AG04450 (cell line): ENCODE results near the gene SCMH1. TPM values are rescaled to one million over a fixed set of nuclear protein-coding genes. Genes with fewer than 3 reads are reported as not detected.

ENCODE experiments used
- CTCF ChIA-PET: fragments of 300-600, 350-600 bp; formaldehyde crosslinking; extraction: SDS; loops from one replicate; lab custom pipeline; 2022; ENCODE audit warnings: antibody characterized with exemption, inconsistent platforms; lab: Charles Lee
- POLR2A ChIA-PET: fragments of 350-600 bp; formaldehyde crosslinking; extraction: SDS; loops from one replicate; lab custom pipeline; 2021; ENCODE audit warnings: antibody characterized with exemption, inconsistent platforms; lab: Yijun Ruan, JAX
- DNase-seq: peaks from one replicate; pipeline ENCODE4 v3.0.0-alpha.2; 2011; ENCODE audit warnings: low read depth, low spot score
- H3K27ac ChIP-seq: one replicate; pipeline ENCODE4 v1.5.1; 2012; ENCODE audit warnings: low read depth, low read length, control low read depth
- H3K27me3 ChIP-seq: one replicate; pipeline ENCODE4 v1.6.0; 2012; ENCODE audit warnings: low read length; ENCODE audit not compliant: control insufficient read depth, insufficient read depth
- H3K4me3 ChIP-seq: 2 replicates; pipeline ENCODE4 v1.5.1; 2011; ENCODE audit warnings: mild to moderate bottlenecking, low read depth, low read length, control low read depth
- H3K9me3 ChIP-seq: 2 replicates; pipeline ENCODE4 v1.5.1; 2012; ENCODE audit warnings: low read length; ENCODE audit not compliant: control insufficient read depth, insufficient read depth
- CTCF ChIP-seq: IDR thresholded peaks from 2 replicates; pipeline ENCODE4 v1.5.1; 2011; ENCODE audit warnings: low read depth, low read length, control low read depth, inconsistent platforms
- polyA minus RNA-seq: library from RNA; depleted of rRNA, polyadenylated mRNA; stranded (reverse); fragments of >200 nt; gene quantifications from 2 replicates; pipeline ENCODE4 v1.2.3, GENCODE V29; 2011; rRNA and poly(A)+ RNA removed
- polyA plus RNA-seq: library from polyadenylated mRNA; depleted of rRNA; stranded (reverse); fragments of >200 nt; gene quantifications from 2 replicates; pipeline ENCODE4 v1.2.3, GENCODE V29; 2011; rRNA removed

SCMH1 gene
- polyA plus RNA-seq: 32.1 and 37.5 TPM in 2 replicates
- 57.0 and 67.1 TPM in 2 replicates for polyA minus RNA-seq

- H3K27ac ChIP-seq: peak within 1 kb of the TSS; percentile 74
- DNase-seq: no peak
- no peaks in the 10 kb centered on the region for H3K27me3 ChIP-seq
- no peaks in the 10 kb centered on the region; the same call in 1 of the 2 replicates for H3K9me3 ChIP-seq
- ChIA-PET CTCF (no interaction called here), POLR2A (no interaction called here)
- TF ChIP-seq CTCF: no peak
- H3K4me3 ChIP-seq: peak within 1 kb of the TSS; percentile 65
Observed at GRCh38 chr1:41241749-41242341, at the start of gene SCMH1. Gene SCMH1 (minus strand): TSS chr1:41242306. CDS start chr1:41186133, 56,173 bp downstream.

GRCh38 chr1:41291195-41291594 lies 49.1 kb upstream of the SCMH1 start:
- Histone ChIP-seq H3K9me3 (no peaks in the 10 kb centered on the region), H3K27ac (no peak overlapping the region), H3K27me3 (peaks cover 39% of the 10 kb centered on the region), H3K4me3 (no peak overlapping the region)
- DNase-seq: no peak
- CTCF ChIA-PET: interaction anchor here (0.7 to 1.1 kb wide), 2 partner anchors 10 to 127 kb away, joined by 3 to 4 read pairs; no protein-coding TSS in a partner anchor
- POLR2A ChIA-PET: no interaction called here
- TF ChIP-seq CTCF: no peak

- CTCF ChIA-PET: interaction anchor here (0.5 kb wide), 1 partner anchor 42 kb away, joined by 4 read pairs; no protein-coding TSS in a partner anchor
- no peak for TF ChIP-seq CTCF
- Histone ChIP-seq H3K27me3 (peaks cover 53% of the 10 kb centered on the region), H3K27ac (no peak overlapping the region), H3K9me3 (no peaks in the 10 kb centered on the region), H3K4me3 (no peak overlapping the region)
- POLR2A ChIA-PET: no interaction called here
- DNase-seq: no peak
Observed at GRCh38 chr1:41289196-41289595, 47.1 kb upstream of the SCMH1 start.

- Histone ChIP-seq H3K9me3 (no peaks in the 10 kb centered on the region), H3K4me3 (no peak overlapping the region), H3K27me3 (peaks cover 61% of the 10 kb centered on the region), H3K27ac (no peak overlapping the region)
- no peak for TF ChIP-seq CTCF
- ChIA-PET CTCF (no interaction called here), POLR2A (no interaction called here)
- no peak for DNase-seq
Observed at GRCh38 chr1:41286992-41287391, 44.9 kb upstream of the SCMH1 start.

GRCh38 chr1:41286486-41286885 lies 44.4 kb upstream of the SCMH1 start:
- Histone ChIP-seq H3K4me3 (no peak overlapping the region), H3K27ac (no peak overlapping the region), H3K27me3 (peaks cover 61% of the 10 kb centered on the region), H3K9me3 (no peaks in the 10 kb centered on the region)
- TF ChIP-seq CTCF: no peak
- ChIA-PET CTCF (no interaction called here), POLR2A (no interaction called here)
- no peak for DNase-seq
